DOHH2 (cell line): ENCODE results near the gene MS4A18.

Experiments used
- CTCF ChIP-seq: fragments of 200-600 bp; sonication (generic); IDR thresholded peaks from one replicate; pipeline ENCODE4 v1.5.1; 2014; ENCODE audit warnings: antibody characterized with exemption, mild to moderate bottlenecking, low read depth, low read length; ENCODE audit not compliant: poor library complexity, severe bottlenecking
- EZH2phosphoT487 ChIP-seq: fragments of 200-600 bp; sonication (generic); IDR thresholded peaks from 2 replicates; pipeline ENCODE4 v1.6.1; 2017; ENCODE audit warnings: borderline replicate concordance, mild to moderate bottlenecking, antibody characterized with exemption, low read length, moderate library complexity, mixed read lengths

- TF ChIP-seq CTCF (no peak), EZH2phosphoT487 (no peak)
Observed at GRCh38 chr11:60774726-60775125, 50.2 kb downstream of the MS4A18 start.
